ENCODE data around the gene LAMA2. TPM values are rescaled to one million over a fixed set of nuclear protein-coding genes. Genes with fewer than 3 reads are reported as not detected.

LAMA2 gene
- total RNA-seq, 1 experiment from 2014 or later = 9.7 TPM

GRCh38 chr6:129446272-129447197 is 563.6 kb downstream of the LAMA2 start:
- no peak for DNase-seq (ENCODE audit: low spot score)

DNA sequence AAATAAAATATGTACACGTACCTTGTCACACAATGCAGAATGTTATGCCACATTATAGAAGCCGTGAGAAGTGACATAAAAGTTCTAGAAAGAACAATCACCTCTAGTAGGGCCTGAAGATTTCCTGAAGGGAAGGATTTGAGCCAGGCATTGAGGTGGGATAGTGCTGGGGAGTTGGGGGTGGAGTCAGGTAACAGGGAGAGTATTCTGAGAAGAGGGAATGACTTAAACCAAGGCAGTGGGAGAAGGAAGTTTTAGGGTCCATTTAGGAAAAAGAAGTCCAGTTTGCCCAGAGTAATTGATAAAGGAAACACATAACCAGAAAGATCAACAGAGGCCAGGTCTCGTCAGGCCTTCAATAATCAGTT is 564.2 kb downstream of the LAMA2 start:
- DNase-seq (ENCODE audit: low spot score) = no peak

DNA sequence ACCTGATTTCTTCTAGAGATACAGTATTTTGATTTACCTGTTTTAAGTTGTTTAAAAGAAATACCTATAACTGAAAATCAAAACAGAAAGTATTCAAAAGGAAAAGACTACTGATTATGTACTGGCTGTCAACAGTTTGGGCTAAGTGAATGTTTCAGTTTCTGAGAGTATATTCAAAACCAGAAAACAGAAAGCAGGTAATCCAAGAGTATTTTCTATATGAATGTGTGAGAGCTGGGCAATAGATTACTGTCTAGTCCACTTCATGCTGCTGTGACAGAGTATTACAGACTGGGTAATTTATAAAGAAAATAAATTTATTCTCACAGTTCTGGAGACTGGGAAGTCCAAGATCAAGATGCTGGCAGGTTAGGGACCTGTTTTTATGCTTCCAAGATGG is 566.0 kb downstream of the LAMA2 start:
- DNase-seq (ENCODE audit: low spot score) = no peak

- no peak for DNase-seq (ENCODE audit: low spot score)
Measured at GRCh38 chr6:129451187-129451586, 568.2 kb downstream of the LAMA2 start.

DNA sequence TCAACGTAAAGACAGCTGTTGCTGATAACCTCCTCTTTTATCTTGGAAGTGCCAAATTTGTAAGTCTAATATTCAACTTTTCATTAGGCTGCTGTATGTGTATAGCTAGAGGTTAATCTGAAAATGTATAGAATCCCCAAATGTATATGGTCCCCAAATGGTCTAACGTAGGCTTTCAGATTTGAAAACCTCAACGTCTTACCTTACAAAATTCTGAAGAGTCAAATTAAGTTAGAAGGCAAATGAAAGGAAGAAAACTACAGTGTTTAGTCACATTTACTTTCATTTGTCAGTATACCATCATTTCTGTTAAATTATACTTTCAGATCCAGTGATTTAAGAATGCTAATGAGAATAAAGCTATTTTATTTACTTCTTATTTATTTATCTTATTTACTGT is 570.1 kb downstream of the LAMA2 start:
- DNase-seq (ENCODE audit: low spot score) = no peak

DNA sequence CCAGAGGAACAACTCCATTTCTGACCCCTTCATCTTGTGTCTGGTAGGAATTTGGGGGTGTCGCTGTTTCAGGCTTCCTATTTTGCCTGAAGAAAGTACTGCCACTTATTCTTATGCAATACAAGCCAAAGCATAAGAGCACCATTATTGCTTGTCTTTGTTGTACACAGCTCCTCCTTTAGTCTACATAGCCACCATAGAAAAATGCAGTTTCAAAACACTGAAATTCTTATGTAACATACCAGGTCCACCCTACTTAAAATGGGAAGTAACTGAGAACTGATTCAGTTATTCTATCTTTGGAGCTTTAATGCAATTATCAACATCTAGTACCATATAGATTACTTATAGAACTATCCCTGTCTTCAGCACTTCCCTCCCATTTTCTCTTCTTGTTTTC is 571.5 kb downstream of the LAMA2 start:
- no peak for DNase-seq (ENCODE audit: low spot score)

DNA sequence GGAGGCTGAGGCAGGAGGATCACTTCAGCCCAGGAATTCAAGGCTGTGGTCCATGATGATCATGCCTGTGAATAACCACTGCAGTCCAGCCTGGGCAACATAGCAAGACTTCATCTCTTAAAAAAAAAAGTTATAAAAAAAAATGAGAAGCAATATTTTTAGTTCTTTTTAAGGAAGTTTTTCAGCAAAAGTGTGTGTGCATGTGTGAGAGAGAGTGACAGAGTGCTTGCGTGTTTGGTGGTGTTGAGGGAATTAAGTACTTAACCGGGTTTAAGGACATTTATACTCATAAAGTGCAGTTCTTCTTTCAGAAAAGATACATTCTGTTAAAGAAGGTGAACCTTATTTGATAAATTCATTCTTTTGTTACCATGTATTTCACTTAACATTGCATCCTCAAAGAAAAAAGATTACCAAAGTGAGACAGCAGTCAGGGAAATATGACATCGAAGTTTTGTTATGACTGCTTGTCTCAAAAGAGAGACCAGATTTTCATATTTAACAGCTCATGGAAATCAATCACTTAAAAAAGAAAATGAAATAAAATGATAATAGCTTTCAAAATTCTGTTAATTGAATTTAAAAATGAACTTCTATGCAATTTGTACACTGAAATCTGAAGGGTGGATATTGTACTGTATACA is 572.3 kb downstream of the LAMA2 start:
- DNase-seq (ENCODE audit: low spot score) = no peak

- DNase-seq (ENCODE audit: low spot score) = no peak
Measured at GRCh38 chr6:129460221-129460620, 577.3 kb downstream of the LAMA2 start.

- DNase-seq (ENCODE audit: low spot score) = no peak
Measured at GRCh38 chr6:129469070-129469662, 586.2 kb downstream of the LAMA2 start.

- no peak for DNase-seq (ENCODE audit: low spot score)
Measured at GRCh38 chr6:129472239-129472638, 589.3 kb downstream of the LAMA2 start.

GRCh38 chr6:129473546-129473945 is 590.6 kb downstream of the LAMA2 start:
- DNase-seq (ENCODE audit: low spot score) = no peak

DNA sequence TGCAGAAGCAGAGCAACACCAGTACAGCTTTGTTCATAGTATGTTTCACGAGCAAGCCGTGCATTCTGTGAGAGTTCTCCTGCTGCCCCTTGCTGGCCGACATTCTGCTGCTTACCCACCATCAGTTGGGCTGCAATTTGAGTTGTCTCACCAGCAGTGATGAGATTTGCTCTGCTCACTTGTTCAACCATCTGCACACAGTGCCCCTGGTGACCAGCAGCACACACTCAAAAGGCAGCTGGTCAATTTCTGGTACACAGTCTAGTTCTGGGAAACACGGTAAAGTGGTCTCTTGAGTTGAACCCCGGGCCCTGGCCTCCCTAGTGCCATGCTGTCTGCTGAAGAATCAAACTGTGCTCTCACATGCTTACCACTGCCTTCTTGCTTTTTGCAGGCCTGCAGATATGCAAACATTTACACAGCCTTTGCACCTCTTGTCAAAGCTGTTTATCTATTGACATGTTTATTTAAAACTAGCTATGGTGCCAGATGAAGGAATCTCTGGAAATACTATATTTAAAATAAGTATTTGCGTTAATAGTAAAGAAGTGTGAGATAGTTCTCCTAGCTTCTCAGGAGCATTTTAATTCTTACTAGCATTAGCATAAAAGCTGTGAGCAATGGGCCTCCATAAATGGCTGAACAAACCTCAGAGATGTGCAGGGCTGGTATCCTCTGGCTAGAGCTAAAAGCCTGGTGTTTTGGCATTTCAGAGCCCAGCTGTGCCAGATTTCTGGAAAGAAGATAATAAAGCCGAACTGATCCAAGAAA is 592.7 kb downstream of the LAMA2 start:
- DNase-seq (ENCODE audit: low spot score) = no peak

DNA sequence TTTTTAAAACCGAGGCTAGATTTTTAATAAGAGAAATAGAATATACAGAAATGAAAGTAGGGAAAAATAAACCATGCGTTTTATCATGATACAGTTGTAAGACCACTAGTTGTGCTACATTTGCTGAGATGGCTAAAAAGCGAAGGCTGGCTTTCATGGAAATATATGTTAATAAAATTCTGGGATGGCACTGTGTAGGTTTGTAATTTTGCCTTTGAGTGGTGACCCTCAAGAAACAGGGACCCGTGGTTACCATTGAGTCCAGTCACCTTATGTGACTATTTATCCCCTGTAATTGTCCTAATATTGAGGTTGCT is 593.3 kb downstream of the LAMA2 start:
- DNase-seq (ENCODE audit: low spot score) = no peak

DNA sequence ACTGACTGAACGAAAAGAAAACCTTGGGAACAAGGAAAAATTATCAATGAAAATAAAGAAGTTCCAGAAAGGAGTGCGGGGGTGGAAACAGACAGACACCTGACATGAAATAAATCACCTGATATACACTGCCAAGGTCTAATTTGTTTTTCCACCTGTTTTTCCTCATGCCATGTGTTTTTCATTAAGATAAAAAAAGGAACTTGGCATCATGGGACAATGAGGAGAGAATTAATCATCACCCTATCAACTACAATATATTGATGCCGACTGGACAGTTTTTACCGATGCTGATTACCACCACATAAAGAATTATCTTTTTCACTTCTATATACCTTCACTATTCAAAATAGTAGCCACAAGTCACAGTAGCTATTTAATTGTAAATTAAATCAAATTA is 593.9 kb downstream of the LAMA2 start:
- DNase-seq (ENCODE audit: low spot score) = no peak

DNA sequence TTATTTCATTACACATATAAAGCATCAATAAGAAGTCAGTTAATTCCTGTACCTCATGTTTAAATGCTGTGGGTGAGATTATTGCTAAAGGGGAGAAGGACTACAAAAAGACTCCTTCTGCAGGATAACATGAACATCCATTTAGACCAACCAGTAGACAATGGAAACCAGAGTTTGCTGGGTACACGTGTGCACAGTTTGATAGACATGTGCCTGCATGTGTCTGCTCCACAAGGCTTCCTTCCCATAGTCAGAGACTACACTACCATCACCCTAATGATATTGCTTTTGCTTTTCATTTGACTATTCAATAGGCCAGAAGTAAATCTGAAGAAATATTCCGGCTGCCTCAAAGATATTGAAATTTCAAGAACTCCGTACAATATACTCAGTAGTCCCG is 595.4 kb downstream of the LAMA2 start:
- DNase-seq (ENCODE audit: low spot score) = no peak

- no peak for DNase-seq (ENCODE audit: low spot score)
Measured at GRCh38 chr6:129481706-129482105, 598.8 kb downstream of the LAMA2 start.

DNA sequence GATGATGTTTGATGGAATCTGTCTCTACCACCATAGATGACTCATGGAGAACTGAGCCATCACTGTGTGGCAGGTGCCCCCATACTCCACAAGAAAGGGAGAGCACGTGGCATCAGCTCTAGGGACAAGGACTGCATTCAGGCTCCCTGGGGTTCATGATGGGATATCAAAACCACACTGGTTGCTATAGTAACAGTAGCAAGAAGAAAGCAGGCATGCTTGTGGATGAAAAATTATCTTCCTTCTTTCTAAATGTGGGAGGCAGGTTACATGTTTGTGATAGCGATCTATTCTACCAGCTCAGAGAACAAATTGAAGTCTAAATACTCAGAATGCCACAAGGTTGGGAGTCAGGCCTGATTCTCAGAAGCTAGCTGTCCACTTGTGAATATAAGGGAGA is 602.8 kb downstream of the LAMA2 start:
- DNase-seq (ENCODE audit: low spot score) = no peak

DNA sequence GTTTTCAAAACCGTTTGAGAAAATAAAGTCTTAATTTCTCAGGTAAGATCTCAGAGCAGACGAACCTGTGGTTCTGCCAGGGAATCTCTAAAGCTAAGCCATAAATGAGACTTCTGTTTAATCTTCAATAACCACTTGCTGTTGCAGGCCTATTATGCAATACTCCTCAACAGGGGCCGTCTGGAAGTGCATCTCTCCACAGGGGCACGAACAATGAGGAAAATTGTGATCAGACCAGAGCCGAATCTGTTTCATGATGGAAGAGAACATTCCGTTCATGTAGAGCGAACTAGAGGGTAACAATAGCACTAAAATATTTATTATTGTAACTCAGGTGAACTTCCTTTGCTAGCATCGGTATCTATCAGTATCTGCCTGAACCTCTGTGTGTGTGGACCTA is 603.4 kb downstream of the LAMA2 start:
- DNase-seq (ENCODE audit: low spot score) = no peak

DNA sequence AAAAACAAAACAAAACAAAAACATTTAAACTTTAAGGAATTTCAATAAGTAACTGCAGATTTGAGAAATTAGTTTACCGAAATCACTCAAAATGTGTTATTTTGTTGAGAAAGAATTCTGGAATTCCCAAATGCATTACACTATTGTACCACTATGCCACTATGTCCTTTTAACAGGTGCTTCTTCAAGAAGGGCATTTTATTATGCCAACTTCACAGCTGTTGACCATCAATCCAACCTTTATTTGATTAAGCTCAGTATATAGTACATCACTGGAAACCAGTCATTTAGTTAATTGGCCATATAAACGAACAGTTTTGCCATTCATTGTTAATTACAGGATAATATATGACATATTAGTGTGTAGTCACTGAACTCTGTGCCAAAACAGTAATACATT is 605.4 kb downstream of the LAMA2 start:
- no peak for DNase-seq (ENCODE audit: low spot score)

DNA sequence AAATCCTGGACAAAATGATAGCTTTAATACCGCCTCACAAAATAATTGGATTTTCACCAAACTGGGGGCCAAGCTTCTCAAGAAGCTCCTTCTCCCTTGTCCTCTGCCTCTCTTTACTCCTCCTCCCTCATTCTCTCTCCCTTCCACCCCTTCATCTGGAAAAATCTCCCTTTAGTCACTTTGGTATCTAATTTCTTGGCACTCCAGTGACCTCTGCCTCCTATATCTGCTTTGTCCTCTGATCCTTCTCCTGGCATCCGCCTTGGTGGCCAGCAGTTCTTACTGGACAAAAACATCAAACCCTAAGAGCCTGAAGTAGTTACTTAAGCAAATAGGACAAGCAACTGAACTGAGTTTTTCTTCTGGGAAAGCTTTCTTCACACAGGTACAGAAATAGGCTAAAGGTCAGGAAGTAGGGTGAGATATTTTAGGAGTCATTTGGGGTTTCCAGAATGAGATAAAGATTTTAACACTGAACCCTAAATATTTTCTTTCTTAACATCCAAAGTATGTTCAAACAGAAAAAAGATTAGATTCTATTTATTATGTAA is 606.4 kb downstream of the LAMA2 start:
- no peak for DNase-seq (ENCODE audit: low spot score)

DNA sequence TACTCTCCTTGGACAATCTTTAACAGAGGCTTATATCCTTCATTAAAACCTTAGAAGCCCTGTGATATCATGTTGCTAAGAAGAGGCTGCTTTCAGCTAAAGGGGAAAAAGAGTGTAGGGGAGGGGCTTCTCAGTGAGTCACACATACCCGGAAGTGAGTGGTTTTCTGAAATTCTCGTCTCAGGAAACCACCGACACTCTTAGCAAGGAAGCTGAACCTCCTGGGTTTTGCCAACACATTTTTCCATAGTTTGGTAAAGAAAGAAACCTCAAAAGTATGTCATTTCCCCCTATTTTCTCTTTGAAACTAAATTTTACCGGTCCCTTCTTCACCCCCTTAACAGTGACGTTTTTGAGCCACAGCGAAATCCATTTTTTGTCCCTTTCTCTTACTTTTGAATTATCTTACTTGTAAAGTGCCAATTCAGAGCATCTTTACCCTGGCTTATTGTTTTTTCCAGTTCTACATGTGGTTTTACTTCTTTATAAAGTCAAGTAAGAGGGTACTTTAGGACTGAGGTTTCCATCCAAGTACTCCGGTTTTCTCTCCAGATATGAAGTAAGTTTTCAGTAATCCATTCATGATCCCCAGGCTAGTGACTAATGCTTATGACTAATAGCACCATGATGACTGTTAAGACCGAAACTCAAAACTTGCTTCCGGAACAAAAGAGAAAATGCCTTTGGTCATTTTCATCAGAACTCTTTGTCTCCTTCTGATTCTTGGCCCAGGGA is 607.8 kb downstream of the LAMA2 start:
- DNase-seq (ENCODE audit: low spot score) = peak; percentile 89

Data from H4 (cell line).